GM12872 (cell line): ENCODE data around the gene CEMIP2.

Source experiments
- CTCF ChIP-seq: IDR thresholded peaks from 3 replicates; pipeline ENCODE4 v1.5.1; 2011; ENCODE audit warnings: low read depth, mild to moderate bottlenecking, low read length, moderate library complexity; ENCODE audit not compliant: insufficient read depth

CEMIP2 gene

GRCh38 chr9:71704796-71705195 is 63.5 kb downstream of the CEMIP2 start:
- no peak for TF ChIP-seq CTCF

GRCh38 chr9:71703172-71703872 is 65.0 kb downstream of the CEMIP2 start:
- no peak for TF ChIP-seq CTCF

DNA sequence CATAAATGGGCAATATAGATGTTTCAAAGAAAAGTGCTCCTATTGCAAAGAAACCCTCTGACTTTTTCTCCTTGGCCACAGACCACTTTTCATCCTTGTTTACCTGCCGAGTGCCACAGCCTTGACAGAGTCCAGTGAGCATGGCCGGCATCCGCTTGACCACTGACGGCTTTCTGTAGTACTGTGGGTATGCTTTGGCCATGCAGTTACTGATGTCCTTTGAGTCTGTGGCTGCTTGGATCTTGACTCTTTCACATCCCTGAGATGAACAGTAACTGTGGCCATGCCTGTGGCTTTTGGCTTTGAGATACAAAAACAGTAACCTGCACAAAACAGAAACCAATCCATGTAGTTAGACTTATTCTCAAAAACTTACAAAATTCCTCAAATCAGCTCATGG is 70.4 kb downstream of the CEMIP2 start:
- no peak for TF ChIP-seq CTCF

DNA sequence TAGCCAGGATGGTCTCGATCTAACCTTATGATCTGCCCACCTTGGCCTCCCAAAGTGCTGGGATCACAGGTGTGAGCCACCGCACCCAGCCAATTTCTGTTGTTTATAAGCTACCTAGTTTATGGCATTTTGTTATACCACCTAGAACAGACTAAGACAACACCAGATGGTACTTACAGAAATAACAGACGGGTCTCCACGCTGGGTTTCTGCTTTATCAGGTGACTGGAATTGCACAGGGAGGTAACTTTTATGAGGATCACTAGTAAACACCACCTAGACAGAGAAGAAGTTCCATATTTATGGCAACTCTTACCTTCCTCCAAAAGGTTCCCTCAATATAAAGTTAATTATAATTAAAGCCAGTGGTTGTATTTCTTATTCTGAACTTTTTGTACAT is 74.0 kb downstream of the CEMIP2 start:
- TF ChIP-seq CTCF = no peak

GRCh38 chr9:71693607-71694006 is 74.7 kb downstream of the CEMIP2 start:
- no peak for TF ChIP-seq CTCF

DNA sequence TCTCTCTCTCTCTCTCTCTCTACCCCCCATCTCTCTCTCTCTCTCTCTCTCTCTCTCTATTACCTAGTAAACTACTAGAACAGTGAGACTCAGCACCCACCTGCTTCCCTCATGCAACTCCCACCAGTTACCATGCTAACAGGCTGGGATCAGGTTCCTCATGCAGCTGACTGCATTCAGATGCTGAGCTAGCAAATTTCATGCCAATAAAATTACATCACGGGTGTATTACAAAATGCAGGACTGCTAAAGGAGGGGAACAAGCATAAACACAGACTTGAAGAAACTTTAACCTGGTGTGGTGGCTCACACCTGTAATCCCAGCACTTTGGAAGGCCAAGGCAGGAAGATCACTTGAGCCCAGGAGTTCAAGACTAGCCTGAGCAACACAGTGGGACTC is 76.0 kb downstream of the CEMIP2 start:
- no peak for TF ChIP-seq CTCF

- no peak for TF ChIP-seq CTCF
Measured at GRCh38 chr9:71690689-71691435, 77.5 kb downstream of the CEMIP2 start.
